Left cardiac atrium (tissue), 4 donors: Measurements from ENCODE around the gene AHCY. TPM values are rescaled to one million over a fixed set of nuclear protein-coding genes. Genes with fewer than 3 reads are reported as not detected.

Source experiments
- ATAC-seq, 2 donors: fragments of 200-7000 bp; cut with Tn5 transposase; one replicate each; pipeline ENCODE4 v1.9.1; 2020; ENCODE audit warnings: mild to moderate bottlenecking in 2 of 2, moderate library complexity in 2 of 2
- DNase-seq: peaks from one replicate; pipeline ENCODE4 v3.0.0-alpha.2; 2020
- intact Hi-C, 2 donors: fragments of 100-400 bp; cut with DNase I; formaldehyde crosslinking; loops; one replicate each; pipeline versions ENCODE4 v1.14.1 to v1.15.1; 2022 to 2023
- total RNA-seq, 2 donors: library from RNA; stranded (reverse); fragmentation: NEBNext Ultra II Directional; extraction: Animal tissue kit (Norgen Biotek cat#: 25700); gene quantifications; one replicate each; pipeline ENCODE4 v1.2.1, GENCODE V29; 2021
- donor health status: DM: no; HTN: yes; CAD: no.
- donor health status: DM: no; HTN: yes; CAD: no; lungs with severe emphysema.
- donor health status: DM: yes; HTN: yes; CAD: no.
- donor health status: Dilated cardiomyopathy.

AHCY gene
- total RNA-seq, 2 donors from 2014 or later, result 49.2 to 50.5 TPM

GRCh38 chr20:34240693-34241615 is 62.2 kb downstream of the AHCY start, which contains the start of gene ASIP:
Gene ASIP (plus strand): TSS chr20:34241423. CDS start chr20:34260375, 18,952 bp downstream.
- ATAC-seq, result no peak
- intact Hi-C loops, result no loop called here
- no peak for DNase-seq

DNA sequence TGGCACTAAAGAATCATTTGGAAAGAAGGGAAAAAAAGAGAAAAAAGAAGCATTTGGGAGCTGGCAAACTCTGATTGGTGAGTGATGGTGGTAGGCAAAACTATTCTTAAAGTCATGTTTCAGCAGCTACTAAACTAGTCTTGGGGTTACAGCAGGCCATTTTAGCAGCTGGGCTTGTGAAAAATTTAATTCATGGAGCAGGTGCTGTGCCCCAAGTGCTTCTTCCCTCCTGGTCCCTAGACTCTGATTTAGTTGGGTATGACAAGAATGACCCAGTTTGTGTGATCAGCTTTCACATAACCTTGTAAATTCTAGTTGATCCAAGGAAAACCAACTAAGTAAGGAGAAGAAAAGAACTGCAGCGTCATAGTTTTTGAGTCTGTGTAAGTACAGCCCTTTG is 63.0 kb downstream of the AHCY start:
- no peak for DNase-seq
- no peak for ATAC-seq
- intact Hi-C loops, result no loop called here

DNA sequence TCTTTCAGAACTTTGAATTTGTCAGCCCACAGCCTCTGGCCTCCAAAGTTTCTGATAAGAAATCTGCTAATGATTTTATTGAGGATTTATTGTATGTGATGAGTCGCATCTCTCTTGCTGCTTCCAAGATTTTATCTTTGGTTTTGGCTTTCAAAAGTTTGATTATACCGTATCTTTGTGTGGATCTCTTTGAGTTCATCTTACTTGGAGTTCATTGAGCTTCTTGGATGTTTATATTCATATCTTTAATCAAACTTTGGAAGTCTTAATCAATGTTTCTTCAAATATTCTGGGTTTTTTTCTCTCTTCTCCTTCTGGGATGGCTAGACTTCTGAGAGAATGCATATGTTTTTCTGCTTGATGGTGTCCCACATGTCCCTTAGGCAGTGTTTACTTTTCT is 65.2 kb downstream of the AHCY start:
- ATAC-seq (no peak), DNase-seq (no peak)
- intact Hi-C loops, result no loop called here

- no peak for ATAC-seq
Observed at GRCh38 chr20:34235875-34236274, 67.3 kb downstream of the AHCY start.

DNA sequence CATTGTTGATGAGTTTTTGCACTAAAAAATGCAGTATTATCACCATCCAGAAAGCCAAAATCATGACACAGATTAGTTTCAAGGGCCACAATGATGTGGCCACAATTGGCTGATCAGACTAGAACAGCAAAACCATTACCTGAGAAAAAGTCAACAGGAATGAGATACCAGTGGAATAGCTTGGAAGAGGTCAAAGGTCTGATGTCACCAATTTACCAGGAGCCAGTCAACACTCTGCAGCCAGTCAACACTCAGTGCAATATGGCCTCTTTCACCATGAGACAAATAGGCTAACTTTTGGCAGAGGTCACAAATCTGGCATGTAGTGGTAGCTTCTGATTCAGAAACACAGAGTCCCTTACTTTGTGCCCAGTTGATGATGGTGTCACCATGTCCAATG is 69.5 kb downstream of the AHCY start:
- ATAC-seq, result no peak
- intact Hi-C loops, result no loop called here
- no peak for DNase-seq

More at GRCh38 chr20:34235875-34236274, 67.3 kb downstream of the AHCY start:
- intact Hi-C loops, result no loop called here
- DNase-seq, result no peak

DNA sequence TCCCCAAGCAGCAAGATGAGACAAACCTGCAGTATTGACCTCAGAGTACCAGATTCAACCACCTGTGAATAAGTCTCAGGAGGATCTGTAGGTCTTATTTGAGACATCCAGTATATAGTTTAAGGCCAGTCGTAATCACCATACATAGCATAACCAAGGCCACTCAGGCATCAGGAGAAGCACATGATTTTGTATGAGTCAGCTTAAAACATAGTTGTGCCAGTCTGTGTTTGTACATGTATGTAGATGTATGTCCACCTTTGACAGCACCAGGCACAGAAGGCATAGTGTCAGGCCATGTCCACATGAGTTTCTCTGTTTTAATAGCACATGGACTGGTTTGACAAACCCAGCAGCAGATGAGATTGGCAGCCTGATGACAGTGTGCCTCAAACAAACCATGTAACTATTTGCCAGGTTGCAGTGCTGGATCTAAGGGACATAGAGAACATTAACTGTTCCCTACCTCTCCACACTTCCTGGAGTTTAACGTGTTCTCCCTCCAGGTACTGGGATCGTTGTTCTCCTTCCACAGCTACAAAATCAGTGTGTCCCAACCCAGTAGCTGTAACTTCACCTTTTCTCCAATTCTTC is 70.6 kb downstream of the AHCY start:
- intact Hi-C loops, result no loop called here
- DNase-seq (no peak), ATAC-seq (no peak)

DNA sequence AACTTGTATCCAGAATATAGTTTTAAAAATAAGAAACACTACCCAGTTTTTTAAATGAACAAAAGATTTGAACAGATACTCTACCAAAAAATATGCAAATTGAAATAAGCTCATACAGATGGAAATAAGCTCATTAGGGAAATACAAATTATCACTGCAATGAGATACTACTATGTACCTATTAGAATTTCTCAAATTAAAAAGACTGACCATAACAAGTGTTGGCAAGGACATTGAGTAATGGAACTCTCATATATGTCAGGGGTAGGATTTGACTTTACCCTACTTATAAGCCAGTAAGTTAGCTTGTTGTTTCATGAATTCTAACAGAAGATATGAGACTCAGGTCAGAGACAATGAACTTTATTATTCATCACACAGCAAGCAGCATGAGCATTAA is 71.5 kb downstream of the AHCY start:
- intact Hi-C loops, result no loop called here
- DNase-seq, result no peak
- ATAC-seq, result no peak

Other genes with a start within 250 kb of the AHCY start
- gene EIF2S2, start 191.1 kb downstream of the AHCY start, total RNA-seq, result 10 to 100 TPM; 37.2 to 51.3 TPM
- gene ASIP, start 61.9 kb downstream of the AHCY start, total RNA-seq, result 1 to 10 TPM; 1.2 to 1.5 TPM
- 10 to 100 TPM; 38.8 to 45.6 TPM for gene ITCH, start 59.9 kb upstream of the AHCY start, total RNA-seq
- 100 to 1,000 TPM; 138 to 141 TPM for gene DYNLRB1, start 213.1 kb upstream of the AHCY start, total RNA-seq